ENCODE results near the gene FAM210B. TPM values are rescaled to one million over a fixed set of nuclear protein-coding genes. Genes with fewer than 3 reads are reported as not detected.

Gene FAM210B
- total and polyA plus RNA-seq, 7 donors: 21.0 to 68.5 (median 42.8) TPM

GRCh38 chr20:56391037-56391436 lies 32.3 kb downstream of the FAM210B start:
- peaks cover 0 to 9% of the 10 kb centered on the region in 2 donors for H3K36me3 ChIP-seq (ENCODE audit: insufficient read depth in 1 of 2, low read depth in 1 of 2)
- no peak for TF ChIP-seq CTCF (IDR thresholded peaks at IDR 0.05)
- no peak overlapping the region for H3K27ac ChIP-seq
- 24 to 30% (median 29%) methylated on average over 10 of the region's 10 CpGs for WGBS, 3 donors
- no peaks in the 10 kb centered on the region for H3K27me3 ChIP-seq (ENCODE audit: insufficient read depth in 3 of 3, low read length in 2 of 3)
- H3K9me3 ChIP-seq: no peaks in the 10 kb centered on the region
- DNase-seq (no peak), ATAC-seq (no peak)
- H3K4me3 ChIP-seq: peak overlapping the region; percentile 90
- intact Hi-C loops (cut with DNase I): loop anchor here (2.0 to 5.0 kb wide), 2 partner anchors 34 to 78 kb away; partner anchors contain the start of genes FAM210B (in 1 of the 2) and RTF2 (in 1 of the 2)
- peaks cover 26% of the 10 kb centered on the region for H3K4me1 ChIP-seq

DNA sequence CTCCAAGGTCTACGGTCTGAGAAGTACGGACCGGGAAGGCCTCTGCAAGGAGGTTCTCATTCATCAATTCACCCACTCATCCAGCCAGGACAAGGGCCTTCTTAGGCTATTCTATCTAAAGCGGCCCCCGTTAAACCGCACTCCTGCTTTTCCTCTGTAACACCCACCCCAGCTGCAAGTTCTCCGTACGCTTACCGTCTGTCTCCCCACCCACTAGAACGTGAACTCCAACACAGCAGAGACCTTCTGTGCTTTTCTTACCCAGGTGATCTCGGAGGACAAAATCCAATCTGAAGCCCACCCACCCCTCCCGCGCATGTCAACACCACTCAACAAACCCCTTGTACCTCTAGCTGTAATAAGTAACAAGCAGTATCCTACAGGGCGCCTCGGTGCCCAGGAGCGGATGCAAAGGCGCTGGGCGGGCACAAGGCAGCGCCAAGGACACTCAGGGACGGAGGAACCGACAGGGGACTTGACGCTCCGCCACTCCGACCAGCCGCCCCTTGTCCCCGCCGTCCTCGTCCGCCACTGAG lies 32.9 kb downstream of the FAM210B start:
- Histone ChIP-seq H3K4me3 (peak overlapping the region; percentile 90), H3K9me3 (no peaks in the 10 kb centered on the region), H3K27me3 (ENCODE audit: insufficient read depth in 3 of 3, low read length in 2 of 3) (no peaks in the 10 kb centered on the region), H3K27ac (peak overlapping the region; percentile 90), H3K36me3 (ENCODE audit: insufficient read depth in 1 of 2, low read depth in 1 of 2) (peaks cover 0 to 14% of the 10 kb centered on the region in 2 donors), H3K4me1 (peaks cover 26% of the 10 kb centered on the region)
- intact Hi-C loops (cut with DNase I): loop anchor here (2.0 to 5.0 kb wide), 2 partner anchors 34 to 77 kb away; partner anchors contain the start of genes RTF2 (in 2 of the 2) and FAM210B (in 1 of the 2)
- WGBS, 3 donors: 0 to 1% (median 1%) methylated on average over 17 to 29 of the region's 29 CpGs
- DNase-seq (no peak), ATAC-seq (peak; percentile 51 to 63 (median 54))
- no peak for TF ChIP-seq CTCF (IDR thresholded peaks at IDR 0.05)

GRCh38 chr20:56392132-56392880 lies 33.5 kb downstream of the FAM210B start, which contains the start of the genes AURKA and CSTF1:
TSS of gene AURKA (minus strand) at chr20:56392215. CDS start at chr20:56388197, 4,018 bp downstream.
TSS of gene CSTF1 (plus strand) at chr20:56392645. CDS start at chr20:56395553, 2,908 bp downstream.
- Histone ChIP-seq H3K27me3 (ENCODE audit: insufficient read depth in 3 of 3, low read length in 2 of 3) (no peaks in the 10 kb centered on the region), H3K4me1 (peaks cover 26% of the 10 kb centered on the region), H3K27ac (peak within 1 kb of the TSS; percentile 90), H3K9me3 (no peaks in the 10 kb centered on the region), H3K36me3 (ENCODE audit: insufficient read depth in 1 of 2, low read depth in 1 of 2) (peaks cover 6 to 21% of the 10 kb centered on the region in 2 donors), H3K4me3 (peak within 1 kb of the TSS; percentile 90)
- intact Hi-C loops (cut with DNase I): loop anchor here in 1 of 2 donors (2.0 to 5.0 kb wide), 2 partner anchors 35 to 76 kb away; partner anchors contain the start of genes FAM210B and RTF2
- peak; percentile 98 to 99 (median 98) for ATAC-seq
- DNase-seq: peak; percentile 99 to 100
- 0% methylated on average over 53 of the region's 53 CpGs for WGBS, 3 donors
- TF ChIP-seq CTCF (IDR thresholded peaks at IDR 0.05): no peak

GRCh38 chr20:56392881-56393482 lies 34.2 kb downstream of the FAM210B start:
- Histone ChIP-seq H3K4me1 (peaks cover 26% of the 10 kb centered on the region), H3K4me3 (peak overlapping the region; percentile 90), H3K36me3 (ENCODE audit: insufficient read depth in 1 of 2, low read depth in 1 of 2) (peaks cover 9 to 27% of the 10 kb centered on the region in 2 donors), H3K27ac (peak overlapping the region; percentile 90), H3K27me3 (ENCODE audit: insufficient read depth in 3 of 3, low read length in 2 of 3) (no peaks in the 10 kb centered on the region), H3K9me3 (no peaks in the 10 kb centered on the region)
- intact Hi-C loops (cut with DNase I): loop anchor here in 1 of 2 donors (2.0 to 5.0 kb wide), 2 partner anchors 36 to 76 kb away; partner anchors contain the start of genes FAM210B and RTF2
- ATAC-seq (no peak), DNase-seq (no peak)
- TF ChIP-seq CTCF (IDR thresholded peaks at IDR 0.05): no peak
- WGBS, 3 donors: 1 to 2% (median 1%) methylated on average over 18 of the region's 18 CpGs

Data from psoas muscle (tissue), 8 donors.